Caco-2 (cell line): ENCODE data around the gene MAPK12. TPM values are rescaled to one million over a fixed set of nuclear protein-coding genes. Genes with fewer than 3 reads are reported as not detected.

ENCODE experiments used
- BruUV-seq: library from RNA; stranded (reverse); fragments of 400-500 nt; replicated peaks from 2 replicates; lab custom pipeline; 2021; lab: Mats Ljungman, UMichigan
- CTCF ChIA-PET: fragments of 300-600 bp; sonication (Branson Sonifier 250); formaldehyde crosslinking; loops from one replicate; lab custom pipeline; 2022; ENCODE audit warnings: antibody characterized with exemption; lab: Charles Lee
- POLR2A ChIA-PET: fragments of 300-600 bp; sonication (Branson Sonifier 250); formaldehyde crosslinking; loops from one replicate; lab custom pipeline; 2022; ENCODE audit warnings: antibody characterized with exemption; lab: Charles Lee
- DNase-seq, 2 experiments: peaks; one replicate each; pipeline versions ENCODE4 v3.0.0 to v3.0.0-alpha.2; 2020 to 2022
- H3K27me3 ChIP-seq: replicated peaks from 2 replicates; pipeline ENCODE4 v1.6.0; 2011; ENCODE audit warnings: low read length; ENCODE audit not compliant: control insufficient read depth, insufficient read depth
- H3K36me3 ChIP-seq: 2 replicates; pipeline ENCODE4 v1.5.1; 2011; ENCODE audit warnings: low read length; ENCODE audit not compliant: control insufficient read depth, insufficient read depth
- H3K4me1 ChIP-seq: fragments of 250-450 bp; sonication (Bioruptor Pico); 2 replicates; pipeline ENCODE4 v1.5.1; 2020; ENCODE audit warnings: mild to moderate bottlenecking
- H3K4me3 ChIP-seq: 2 replicates; pipeline ENCODE4 v1.5.1; 2011; ENCODE audit warnings: low read depth, mild to moderate bottlenecking, control low read depth, low read length
- H3K9me3 ChIP-seq: fragments of 250-450 bp; sonication (Bioruptor Pico); 2 replicates; pipeline ENCODE4 v1.5.1; 2020; ENCODE audit warnings: mild to moderate bottlenecking, moderate library complexity
- H3K27ac Mint-ChIP-seq: one replicate; pipeline ENCODE4 v1.8.0; 2022; ENCODE audit warnings: mixed read lengths; ENCODE audit not compliant: unreplicated experiment
- H3K27me3 Mint-ChIP-seq: one replicate; pipeline ENCODE4 v1.8.0; 2022; ENCODE audit warnings: mixed read lengths; ENCODE audit not compliant: insufficient read depth, unreplicated experiment
- H3K36me3 Mint-ChIP-seq: one replicate; pipeline ENCODE4 v1.8.0; 2022; ENCODE audit warnings: mild to moderate bottlenecking, mixed read lengths; ENCODE audit not compliant: insufficient read depth, unreplicated experiment
- H3K4me1 Mint-ChIP-seq: one replicate; pipeline ENCODE4 v1.8.0; 2022; ENCODE audit warnings: low read depth, mixed read lengths; ENCODE audit not compliant: unreplicated experiment
- H3K4me3 Mint-ChIP-seq: one replicate; pipeline ENCODE4 v1.8.0; 2022; ENCODE audit warnings: mild to moderate bottlenecking, moderate library complexity, mixed read lengths; ENCODE audit not compliant: unreplicated experiment
- H3K9me3 Mint-ChIP-seq: one replicate; pipeline ENCODE4 v1.8.0; 2022; ENCODE audit warnings: mixed read lengths; ENCODE audit not compliant: unreplicated experiment
- intact Hi-C: fragments of 100-400 bp; cut with micrococcal nuclease; formaldehyde crosslinking; loops from one replicate; pipeline ENCODE4 v1.10.0; 2022; ENCODE audit not compliant: unreplicated experiment
- total RNA-seq: library from RNA; stranded (reverse); gene quantifications from 2 replicates; pipeline ENCODE4 v1.2.3, GENCODE V29; 2022
- TF ChIP-seq, protein P1 (sequence below), 2 experiments: fragments of 200-600 bp in 1 of 2; IDR thresholded peaks; 1 replicate in 1 of 2; 2 replicates in 1 of 2; pipeline versions ENCODE4 v1.5.1 to v1.8.0; 2011 to 2022; ENCODE audit warnings: antibody characterized with exemption in 1 of 2, control low read depth in 1 of 2, inconsistent platforms in 1 of 2, low read depth in 1 of 2, low read length in 1 of 2, mild to moderate bottlenecking in 1 of 2, moderate library complexity in 1 of 2; ENCODE audit not compliant: insufficient read depth in 1 of 2, severe bottlenecking in 1 of 2, unreplicated experiment in 1 of 2

MAPK12 gene
- total RNA-seq, 1 experiment from 2014 or later = 37.4 TPM

DNA sequence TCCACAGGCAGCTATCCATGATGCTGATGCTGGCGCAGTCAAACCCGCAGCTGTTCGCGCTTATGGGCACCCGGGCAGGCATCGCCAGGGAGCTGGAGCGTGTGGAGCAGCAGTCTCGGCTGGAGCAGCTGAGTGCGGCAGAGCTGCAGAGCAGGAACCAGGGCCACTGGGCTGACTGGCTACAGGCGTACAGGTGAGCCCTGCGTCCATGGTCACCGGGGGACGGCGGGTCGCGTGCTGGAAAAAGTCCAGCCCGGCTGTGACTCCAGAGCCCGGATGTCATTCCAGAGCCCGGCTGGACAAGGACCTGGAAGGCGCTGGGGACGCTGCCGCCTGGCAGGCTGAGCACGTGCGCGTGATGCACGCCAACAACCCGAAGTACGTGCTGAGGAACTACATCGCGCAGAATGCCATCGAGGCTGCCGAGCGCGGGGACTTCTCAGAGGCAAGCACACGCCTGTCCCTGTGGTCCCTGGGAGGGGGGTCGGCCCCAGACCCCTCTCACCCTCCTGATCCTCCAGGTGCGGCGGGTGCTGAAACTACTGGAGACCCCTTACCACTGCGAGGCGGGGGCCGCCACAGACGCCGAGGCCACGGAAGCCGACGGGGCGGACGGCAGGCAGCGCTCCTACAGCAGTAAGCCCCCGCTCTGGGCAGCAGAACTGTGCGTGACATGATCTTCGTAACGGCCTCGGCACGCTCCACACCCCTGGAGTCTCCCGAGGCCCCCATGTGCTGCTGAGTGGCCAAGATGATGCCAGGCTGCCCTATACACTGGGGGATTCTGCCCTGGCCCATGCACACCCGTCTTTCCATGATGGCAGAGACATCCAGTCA is 44.6 kb downstream of the MAPK12 start:
- Histone ChIP-seq H3K9me3 (no peaks in the 10 kb centered on the region), H3K4me3 (no peak overlapping the region), H3K27me3 (no peaks in the 10 kb centered on the region), H3K4me1 (no peaks in the 10 kb centered on the region), H3K36me3 (no peaks in the 10 kb centered on the region; the same call in 1 of the 2 replicates)
- intact Hi-C loops = no loop called here
- H3K4me1 Mint-ChIP-seq = no peaks in the 10 kb centered on the region
- H3K9me3 Mint-ChIP-seq = no peaks in the 10 kb centered on the region
- TF ChIP-seq, protein P1, sequence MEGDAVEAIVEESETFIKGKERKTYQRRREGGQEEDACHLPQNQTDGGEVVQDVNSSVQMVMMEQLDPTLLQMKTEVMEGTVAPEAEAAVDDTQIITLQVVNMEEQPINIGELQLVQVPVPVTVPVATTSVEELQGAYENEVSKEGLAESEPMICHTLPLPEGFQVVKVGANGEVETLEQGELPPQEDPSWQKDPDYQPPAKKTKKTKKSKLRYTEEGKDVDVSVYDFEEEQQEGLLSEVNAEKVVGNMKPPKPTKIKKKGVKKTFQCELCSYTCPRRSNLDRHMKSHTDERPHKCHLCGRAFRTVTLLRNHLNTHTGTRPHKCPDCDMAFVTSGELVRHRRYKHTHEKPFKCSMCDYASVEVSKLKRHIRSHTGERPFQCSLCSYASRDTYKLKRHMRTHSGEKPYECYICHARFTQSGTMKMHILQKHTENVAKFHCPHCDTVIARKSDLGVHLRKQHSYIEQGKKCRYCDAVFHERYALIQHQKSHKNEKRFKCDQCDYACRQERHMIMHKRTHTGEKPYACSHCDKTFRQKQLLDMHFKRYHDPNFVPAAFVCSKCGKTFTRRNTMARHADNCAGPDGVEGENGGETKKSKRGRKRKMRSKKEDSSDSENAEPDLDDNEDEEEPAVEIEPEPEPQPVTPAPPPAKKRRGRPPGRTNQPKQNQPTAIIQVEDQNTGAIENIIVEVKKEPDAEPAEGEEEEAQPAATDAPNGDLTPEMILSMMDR (IDR thresholded peaks at IDR 0.05; ENCODE audit: insufficient read depth in 1 of 2, low read depth in 1 of 2, low read length in 1 of 2, severe bottlenecking in 1 of 2, unreplicated experiment in 1 of 2) = no peak
- POLR2A ChIA-PET = no interaction called here
- peaks cover 74% of the 10 kb centered on the region for H3K36me3 Mint-ChIP-seq
- CTCF ChIA-PET = interaction anchor here (0.6 kb wide), 1 partner anchor 235 kb away, joined by 3 read pairs; no protein-coding TSS in a partner anchor
- no peak overlapping the region for H3K27ac Mint-ChIP-seq
- BruUV-seq = no TSS peak
- no peak for DNase-seq
- H3K4me3 Mint-ChIP-seq = no peak overlapping the region
- H3K27me3 Mint-ChIP-seq = no peaks in the 10 kb centered on the region

DNA sequence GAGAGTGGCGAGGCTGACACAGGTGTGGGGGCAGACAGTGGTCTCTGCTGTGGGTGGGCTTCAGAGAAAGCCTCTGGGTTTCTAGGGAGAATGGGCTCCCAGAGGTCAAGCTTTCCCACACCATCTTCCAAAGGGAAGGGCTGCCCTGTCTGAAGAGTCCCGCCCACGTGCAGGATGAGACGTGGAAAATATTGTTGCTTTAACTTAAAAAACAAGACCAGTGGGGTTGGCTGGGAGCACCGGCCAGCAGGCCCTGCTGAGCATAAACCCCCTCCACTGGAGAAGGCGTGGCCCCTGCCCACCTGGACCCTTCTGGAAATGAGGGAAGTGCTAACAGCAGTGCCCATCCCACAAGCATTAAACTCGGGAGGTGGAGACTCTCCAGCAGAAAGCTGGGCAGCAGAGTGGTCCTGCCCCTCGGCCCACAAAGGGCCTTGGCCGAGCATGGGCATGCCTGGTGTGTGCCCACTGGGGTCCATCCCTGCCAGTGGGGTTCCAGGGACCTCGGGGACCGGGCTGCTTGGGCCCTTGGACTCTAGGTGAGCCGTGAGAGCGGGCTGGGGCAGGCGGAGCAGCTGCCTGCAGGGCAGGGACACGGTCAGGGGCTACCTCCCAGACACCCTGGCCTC is 45.3 kb downstream of the MAPK12 start:
- intact Hi-C loops = no loop called here
- TF ChIP-seq, protein P1 (IDR thresholded peaks at IDR 0.05; ENCODE audit: insufficient read depth in 1 of 2, low read depth in 1 of 2, low read length in 1 of 2, severe bottlenecking in 1 of 2, unreplicated experiment in 1 of 2) = no peak
- ChIA-PET CTCF (interaction anchor here (0.6 kb wide), 1 partner anchor 236 kb away, joined by 3 read pairs; no protein-coding TSS in a partner anchor), POLR2A (no interaction called here)
- Histone ChIP-seq H3K4me3 (no peak overlapping the region), H3K4me1 (no peaks in the 10 kb centered on the region), H3K9me3 (no peaks in the 10 kb centered on the region), H3K27me3 (no peaks in the 10 kb centered on the region), H3K36me3 (no peaks in the 10 kb centered on the region; the same call in 1 of the 2 replicates)
- no peak for DNase-seq
- no peak overlapping the region for H3K27ac Mint-ChIP-seq
- H3K4me1 Mint-ChIP-seq = no peaks in the 10 kb centered on the region
- no peak overlapping the region for H3K4me3 Mint-ChIP-seq
- H3K27me3 Mint-ChIP-seq = no peaks in the 10 kb centered on the region
- H3K36me3 Mint-ChIP-seq = peaks cover 79% of the 10 kb centered on the region
- no peaks in the 10 kb centered on the region for H3K9me3 Mint-ChIP-seq
- BruUV-seq = no TSS peak

DNA sequence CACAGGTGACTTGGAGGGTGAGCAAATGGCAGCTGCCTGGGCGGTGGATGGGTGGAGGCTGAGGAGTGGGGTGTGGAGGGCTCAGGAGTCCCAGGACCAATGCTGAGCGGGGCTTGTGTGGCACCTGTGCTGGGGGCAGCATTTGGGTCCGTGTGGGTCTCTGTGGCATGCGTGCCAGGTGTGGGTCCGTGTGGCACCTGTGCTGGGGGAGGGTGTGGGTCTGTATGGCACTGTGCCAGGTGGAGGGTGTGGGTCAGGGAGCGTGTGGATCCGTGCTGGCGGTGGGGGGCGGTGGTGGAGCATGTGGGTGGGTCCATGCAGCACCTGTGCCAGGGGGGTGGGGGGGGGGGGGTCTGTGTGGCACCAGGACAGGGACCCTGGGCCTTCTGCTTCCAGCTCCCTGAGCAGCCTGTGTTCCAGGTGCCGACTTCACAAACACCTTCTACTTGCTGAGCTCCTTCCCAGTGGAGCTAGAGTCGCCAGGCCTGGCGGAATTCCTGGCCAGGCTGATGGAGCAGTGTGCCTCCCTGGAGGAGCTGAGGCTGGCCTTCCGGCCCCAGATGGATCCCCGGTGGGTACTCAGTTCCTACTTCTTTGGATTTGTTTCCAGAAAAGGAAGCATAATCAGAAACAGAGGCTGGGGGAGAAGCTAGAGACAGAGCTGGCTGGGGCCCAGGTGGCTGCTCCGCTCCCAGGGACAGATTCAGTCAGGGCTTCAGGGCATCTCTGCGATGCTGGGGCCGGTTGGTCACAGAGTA is 46.0 kb downstream of the MAPK12 start:
- CTCF ChIA-PET = no interaction called here
- POLR2A ChIA-PET = no interaction called here
- Histone ChIP-seq H3K4me1 (no peaks in the 10 kb centered on the region), H3K9me3 (no peaks in the 10 kb centered on the region), H3K4me3 (no peak overlapping the region), H3K36me3 (no peaks in the 10 kb centered on the region; the same call in 1 of the 2 replicates), H3K27me3 (no peaks in the 10 kb centered on the region)
- Mint-ChIP-seq H3K27me3 (no peaks in the 10 kb centered on the region), H3K4me3 (no peak overlapping the region), H3K27ac (peak overlapping the region; percentile 16), H3K4me1 (no peaks in the 10 kb centered on the region), H3K9me3 (no peaks in the 10 kb centered on the region), H3K36me3 (peaks cover 86% of the 10 kb centered on the region)
- intact Hi-C loops = no loop called here
- DNase-seq = no peak
- no TSS peak for BruUV-seq
- TF ChIP-seq, protein P1 (IDR thresholded peaks at IDR 0.05; ENCODE audit: insufficient read depth in 1 of 2, low read depth in 1 of 2, low read length in 1 of 2, severe bottlenecking in 1 of 2, unreplicated experiment in 1 of 2) = no peak
